ENCODE results near the gene ITFG1.
A peak's percentile ranks its signal among the peaks of the same experiment; 100 is the strongest.
"Not testable (repeated sequence)": the region's sequence is repeated elsewhere in the genome, so short reads cannot be mapped to it uniquely, and the experiment has no call there.

ITFG1 gene

DNA sequence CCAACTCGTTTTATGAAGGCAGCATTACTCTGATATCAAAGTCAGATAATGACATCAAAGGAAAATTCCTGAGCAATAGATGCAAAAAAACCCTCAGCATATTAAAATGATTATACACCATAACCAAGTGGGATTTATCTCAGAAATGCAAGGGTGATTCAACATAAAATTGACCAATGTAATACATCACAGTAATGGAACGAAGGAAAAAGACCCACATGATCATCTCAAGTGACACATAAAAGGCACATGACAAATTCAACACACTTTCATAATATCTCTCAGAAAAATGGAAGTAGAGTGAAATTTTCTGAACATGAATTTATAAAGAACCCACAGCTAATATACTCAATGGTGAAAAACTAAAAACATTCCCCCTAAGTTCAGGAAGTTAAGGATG is 118.8 kb downstream of the ITFG1 start:
- TF ChIP-seq, protein P1, sequence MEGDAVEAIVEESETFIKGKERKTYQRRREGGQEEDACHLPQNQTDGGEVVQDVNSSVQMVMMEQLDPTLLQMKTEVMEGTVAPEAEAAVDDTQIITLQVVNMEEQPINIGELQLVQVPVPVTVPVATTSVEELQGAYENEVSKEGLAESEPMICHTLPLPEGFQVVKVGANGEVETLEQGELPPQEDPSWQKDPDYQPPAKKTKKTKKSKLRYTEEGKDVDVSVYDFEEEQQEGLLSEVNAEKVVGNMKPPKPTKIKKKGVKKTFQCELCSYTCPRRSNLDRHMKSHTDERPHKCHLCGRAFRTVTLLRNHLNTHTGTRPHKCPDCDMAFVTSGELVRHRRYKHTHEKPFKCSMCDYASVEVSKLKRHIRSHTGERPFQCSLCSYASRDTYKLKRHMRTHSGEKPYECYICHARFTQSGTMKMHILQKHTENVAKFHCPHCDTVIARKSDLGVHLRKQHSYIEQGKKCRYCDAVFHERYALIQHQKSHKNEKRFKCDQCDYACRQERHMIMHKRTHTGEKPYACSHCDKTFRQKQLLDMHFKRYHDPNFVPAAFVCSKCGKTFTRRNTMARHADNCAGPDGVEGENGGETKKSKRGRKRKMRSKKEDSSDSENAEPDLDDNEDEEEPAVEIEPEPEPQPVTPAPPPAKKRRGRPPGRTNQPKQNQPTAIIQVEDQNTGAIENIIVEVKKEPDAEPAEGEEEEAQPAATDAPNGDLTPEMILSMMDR (conservative IDR thresholded peaks at IDR 0.05; ENCODE audit: low read depth, low read length), result no peak
- DNase-seq (ENCODE audit: low read depth), result no peak
- no peak overlapping the region for H3K4me3 ChIP-seq (ENCODE audit: low read depth, low read length)

DNA sequence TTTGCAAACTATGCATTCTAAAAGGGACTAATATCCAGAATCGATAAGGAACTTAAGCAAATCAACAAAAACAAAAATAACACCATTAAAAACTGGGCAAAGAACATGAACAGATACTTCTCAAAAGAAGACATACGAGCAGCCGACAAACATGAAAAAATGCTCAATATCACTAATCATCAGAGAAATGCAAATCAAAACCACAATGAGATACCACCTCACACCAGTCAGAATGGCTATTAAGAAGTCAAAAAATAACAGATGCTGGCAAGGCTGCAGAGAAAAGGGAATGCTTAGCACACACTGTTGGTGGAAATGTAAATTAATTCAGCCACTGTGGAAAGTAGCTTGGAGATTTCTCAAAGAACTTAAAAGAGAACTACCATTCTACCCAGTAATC is 130.3 kb downstream of the ITFG1 start:
- not testable (repeated sequence) for H3K4me3 ChIP-seq (ENCODE audit: low read depth, low read length); DNase-seq (ENCODE audit: low read depth)

GRCh38 chr16:47324309-47324708 is 136.6 kb downstream of the ITFG1 start:
- H3K4me3 ChIP-seq (ENCODE audit: low read depth, low read length); DNase-seq (ENCODE audit: low read depth): not testable (repeated sequence)

GRCh38 chr16:47323241-47323640 is 137.6 kb downstream of the ITFG1 start:
- no peak overlapping the region for H3K4me3 ChIP-seq (ENCODE audit: low read depth, low read length)

GRCh38 chr16:47320546-47321310 is 140.1 kb downstream of the ITFG1 start:
- TF ChIP-seq, protein P1 (conservative IDR thresholded peaks at IDR 0.05; ENCODE audit: low read depth, low read length), result no peak
- H3K4me3 ChIP-seq (ENCODE audit: low read depth, low read length), result no peak overlapping the region
- no peak for DNase-seq (ENCODE audit: low read depth)

More at GRCh38 chr16:47323241-47323640, 137.6 kb downstream of the ITFG1 start:
- DNase-seq (ENCODE audit: low read depth), result no peak
- TF ChIP-seq, protein P1 (conservative IDR thresholded peaks at IDR 0.05; ENCODE audit: low read depth, low read length), result peak; percentile 39

- no peak overlapping the region for H3K4me3 ChIP-seq (ENCODE audit: low read depth, low read length)
- TF ChIP-seq, protein P1 (conservative IDR thresholded peaks at IDR 0.05; ENCODE audit: low read depth, low read length), result no peak
- DNase-seq (ENCODE audit: low read depth), result no peak
Measured at GRCh38 chr16:47317465-47318240, 143.2 kb downstream of the ITFG1 start.

- no peak for DNase-seq (ENCODE audit: low read depth)
- TF ChIP-seq, protein P1 (conservative IDR thresholded peaks at IDR 0.05; ENCODE audit: low read depth, low read length), result no peak
- no peak overlapping the region for H3K4me3 ChIP-seq (ENCODE audit: low read depth, low read length)
Measured at GRCh38 chr16:47316442-47317015, 144.3 kb downstream of the ITFG1 start.
